ENCODE results near the gene POLR2F.

GRCh38 chr22:37943136-37943824 is 10.2 kb upstream of the POLR2F start:
- TF ChIP-seq CTCF (IDR thresholded peaks at IDR 0.05) (no peak), EP300 (IDR thresholded peaks at IDR 0.05) (no peak)
